Caco-2 (cell line): ENCODE results near the gene APOL3. TPM values are rescaled to one million over a fixed set of nuclear protein-coding genes. Genes with fewer than 3 reads are reported as not detected.
"Not testable (repeated sequence)": the region's sequence is repeated elsewhere in the genome, so short reads cannot be mapped to it uniquely, and the experiment has no call there.

Experiments used
- BruUV-seq: library from RNA; stranded (reverse); fragments of 400-500 nt; replicated peaks from 2 replicates; lab custom pipeline; 2021; lab: Mats Ljungman, UMichigan
- CTCF ChIA-PET: fragments of 300-600 bp; sonication (Branson Sonifier 250); formaldehyde crosslinking; loops from one replicate; lab custom pipeline; 2022; ENCODE audit warnings: antibody characterized with exemption; lab: Charles Lee
- POLR2A ChIA-PET: fragments of 300-600 bp; sonication (Branson Sonifier 250); formaldehyde crosslinking; loops from one replicate; lab custom pipeline; 2022; ENCODE audit warnings: antibody characterized with exemption; lab: Charles Lee
- DNase-seq, 2 experiments: peaks; one replicate each; pipeline versions ENCODE4 v3.0.0 to v3.0.0-alpha.2; 2020 to 2022
- H3K27me3 ChIP-seq: replicated peaks from 2 replicates; pipeline ENCODE4 v1.6.0; 2011; ENCODE audit warnings: low read length; ENCODE audit not compliant: control insufficient read depth, insufficient read depth
- H3K36me3 ChIP-seq: 2 replicates; pipeline ENCODE4 v1.5.1; 2011; ENCODE audit warnings: low read length; ENCODE audit not compliant: control insufficient read depth, insufficient read depth
- H3K4me1 ChIP-seq: fragments of 250-450 bp; sonication (Bioruptor Pico); 2 replicates; pipeline ENCODE4 v1.5.1; 2020; ENCODE audit warnings: mild to moderate bottlenecking
- H3K4me3 ChIP-seq: 2 replicates; pipeline ENCODE4 v1.5.1; 2011; ENCODE audit warnings: low read depth, mild to moderate bottlenecking, control low read depth, low read length
- H3K9me3 ChIP-seq: fragments of 250-450 bp; sonication (Bioruptor Pico); 2 replicates; pipeline ENCODE4 v1.5.1; 2020; ENCODE audit warnings: mild to moderate bottlenecking, moderate library complexity
- H3K27ac Mint-ChIP-seq: one replicate; pipeline ENCODE4 v1.8.0; 2022; ENCODE audit warnings: mixed read lengths; ENCODE audit not compliant: unreplicated experiment
- H3K27me3 Mint-ChIP-seq: one replicate; pipeline ENCODE4 v1.8.0; 2022; ENCODE audit warnings: mixed read lengths; ENCODE audit not compliant: insufficient read depth, unreplicated experiment
- H3K36me3 Mint-ChIP-seq: one replicate; pipeline ENCODE4 v1.8.0; 2022; ENCODE audit warnings: mild to moderate bottlenecking, mixed read lengths; ENCODE audit not compliant: insufficient read depth, unreplicated experiment
- H3K4me1 Mint-ChIP-seq: one replicate; pipeline ENCODE4 v1.8.0; 2022; ENCODE audit warnings: low read depth, mixed read lengths; ENCODE audit not compliant: unreplicated experiment
- H3K4me3 Mint-ChIP-seq: one replicate; pipeline ENCODE4 v1.8.0; 2022; ENCODE audit warnings: mild to moderate bottlenecking, moderate library complexity, mixed read lengths; ENCODE audit not compliant: unreplicated experiment
- H3K9me3 Mint-ChIP-seq: one replicate; pipeline ENCODE4 v1.8.0; 2022; ENCODE audit warnings: mixed read lengths; ENCODE audit not compliant: unreplicated experiment
- CTCF ChIP-seq, 2 experiments: fragments of 200-600 bp in 1 of 2; IDR thresholded peaks; 1 replicate in 1 of 2; 2 replicates in 1 of 2; pipeline versions ENCODE4 v1.5.1 to v1.8.0; 2011 to 2022; ENCODE audit warnings: antibody characterized with exemption in 1 of 2, control low read depth in 1 of 2, inconsistent platforms in 1 of 2, low read depth in 1 of 2, low read length in 1 of 2, mild to moderate bottlenecking in 1 of 2, moderate library complexity in 1 of 2; ENCODE audit not compliant: insufficient read depth in 1 of 2, severe bottlenecking in 1 of 2, unreplicated experiment in 1 of 2
- intact Hi-C: fragments of 100-400 bp; cut with micrococcal nuclease; formaldehyde crosslinking; loops from one replicate; pipeline ENCODE4 v1.10.0; 2022; ENCODE audit not compliant: unreplicated experiment
- total RNA-seq: library from RNA; stranded (reverse); gene quantifications from 2 replicates; pipeline ENCODE4 v1.2.3, GENCODE V29; 2022

APOL3 gene
- total RNA-seq, 1 experiment from 2014 or later: not detected

DNA sequence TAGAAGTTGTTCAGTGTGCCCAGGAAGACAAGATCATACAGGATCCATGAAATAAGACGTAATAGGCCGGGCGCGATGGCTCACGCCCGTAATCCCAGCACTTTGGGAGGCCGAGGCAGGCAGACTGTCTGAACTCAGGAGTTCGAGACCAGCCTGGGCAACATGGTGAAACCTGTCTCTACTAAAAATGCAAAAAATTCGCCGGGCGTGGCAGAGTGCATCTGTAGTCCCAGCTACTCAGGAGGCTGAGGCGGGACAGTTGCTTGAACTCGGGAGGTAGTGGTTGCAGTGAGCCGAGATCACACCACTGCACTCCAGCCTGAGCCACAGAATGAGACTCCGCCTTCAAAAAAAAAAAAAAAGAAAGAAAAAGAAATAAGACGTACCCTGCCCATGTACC is 56.7 kb downstream of the APOL3 start:
- no peaks in the 10 kb centered on the region for H3K4me1 Mint-ChIP-seq
- POLR2A ChIA-PET: no interaction called here

GRCh38 chr22:36102995-36103394 is 57.6 kb downstream of the APOL3 start:
- ChIA-PET POLR2A (no interaction called here), CTCF (no interaction called here)
- TF ChIP-seq CTCF (IDR thresholded peaks at IDR 0.05; ENCODE audit: insufficient read depth in 1 of 2, low read depth in 1 of 2, low read length in 1 of 2, severe bottlenecking in 1 of 2, unreplicated experiment in 1 of 2): no peak
- H3K36me3 Mint-ChIP-seq: no peaks in the 10 kb centered on the region
- no peak for DNase-seq
- H3K9me3 Mint-ChIP-seq: no peaks in the 10 kb centered on the region
- BruUV-seq: no TSS peak
- H3K27ac Mint-ChIP-seq: no peak overlapping the region
- intact Hi-C loops: no loop called here
- no peak overlapping the region for H3K4me3 ChIP-seq
- no peak overlapping the region for H3K4me3 Mint-ChIP-seq
- no peaks in the 10 kb centered on the region for H3K36me3 ChIP-seq
- no peaks in the 10 kb centered on the region for H3K4me1 ChIP-seq
- no peaks in the 10 kb centered on the region for H3K27me3 Mint-ChIP-seq
- H3K27me3 ChIP-seq: no peaks in the 10 kb centered on the region
- no peaks in the 10 kb centered on the region for H3K9me3 ChIP-seq
- H3K4me1 Mint-ChIP-seq: no peaks in the 10 kb centered on the region

More for the DNA sequence above, 56.7 kb downstream of the APOL3 start:
- no peak overlapping the region for H3K4me3 ChIP-seq
- BruUV-seq: no TSS peak
- Mint-ChIP-seq H3K9me3 (no peaks in the 10 kb centered on the region), H3K4me3 (no peak overlapping the region), H3K27me3 (no peaks in the 10 kb centered on the region), H3K27ac (no peak overlapping the region), H3K36me3 (no peaks in the 10 kb centered on the region)
- H3K27me3 ChIP-seq: no peaks in the 10 kb centered on the region
- CTCF ChIA-PET: no interaction called here
- no peak for DNase-seq
- no peaks in the 10 kb centered on the region for H3K36me3 ChIP-seq
- intact Hi-C loops: no loop called here
- no peaks in the 10 kb centered on the region for H3K4me1 ChIP-seq
- H3K9me3 ChIP-seq: no peaks in the 10 kb centered on the region
- no peak for TF ChIP-seq CTCF (IDR thresholded peaks at IDR 0.05; ENCODE audit: insufficient read depth in 1 of 2, low read depth in 1 of 2, low read length in 1 of 2, severe bottlenecking in 1 of 2, unreplicated experiment in 1 of 2)

DNA sequence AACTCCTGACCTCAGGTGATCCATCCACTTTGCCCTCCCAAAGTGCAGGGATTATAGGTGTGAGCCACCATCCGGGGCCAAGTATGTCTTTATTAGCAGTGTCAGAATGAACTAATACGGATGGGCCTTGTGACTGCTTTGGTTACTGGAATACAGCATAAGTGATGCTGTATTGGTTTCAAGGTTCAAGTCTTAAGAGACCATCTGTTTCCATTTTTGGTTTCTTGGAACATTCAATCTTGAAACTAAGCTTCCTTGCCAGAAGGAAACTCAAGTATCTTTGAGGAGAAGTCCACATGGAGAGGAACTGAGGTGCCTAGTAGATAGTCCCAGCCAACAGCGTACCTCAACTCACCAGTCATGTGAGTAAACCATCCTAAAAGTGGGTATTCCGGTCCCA is 58.8 kb downstream of the APOL3 start:
- H3K4me1 Mint-ChIP-seq: no peaks in the 10 kb centered on the region
- no peak overlapping the region for H3K4me3 Mint-ChIP-seq
- ChIA-PET POLR2A (no interaction called here), CTCF (no interaction called here)
- no peaks in the 10 kb centered on the region for H3K36me3 Mint-ChIP-seq
- no peaks in the 10 kb centered on the region for H3K4me1 ChIP-seq
- H3K36me3 ChIP-seq: no peaks in the 10 kb centered on the region
- intact Hi-C loops: no loop called here
- no peaks in the 10 kb centered on the region for H3K9me3 Mint-ChIP-seq
- BruUV-seq: no TSS peak
- no peaks in the 10 kb centered on the region for H3K27me3 ChIP-seq
- DNase-seq: no peak
- H3K27ac Mint-ChIP-seq: no peak overlapping the region
- H3K27me3 Mint-ChIP-seq: no peaks in the 10 kb centered on the region
- no peak for TF ChIP-seq CTCF (IDR thresholded peaks at IDR 0.05; ENCODE audit: insufficient read depth in 1 of 2, low read depth in 1 of 2, low read length in 1 of 2, severe bottlenecking in 1 of 2, unreplicated experiment in 1 of 2)
- no peaks in the 10 kb centered on the region for H3K9me3 ChIP-seq
- no peak overlapping the region for H3K4me3 ChIP-seq

DNA sequence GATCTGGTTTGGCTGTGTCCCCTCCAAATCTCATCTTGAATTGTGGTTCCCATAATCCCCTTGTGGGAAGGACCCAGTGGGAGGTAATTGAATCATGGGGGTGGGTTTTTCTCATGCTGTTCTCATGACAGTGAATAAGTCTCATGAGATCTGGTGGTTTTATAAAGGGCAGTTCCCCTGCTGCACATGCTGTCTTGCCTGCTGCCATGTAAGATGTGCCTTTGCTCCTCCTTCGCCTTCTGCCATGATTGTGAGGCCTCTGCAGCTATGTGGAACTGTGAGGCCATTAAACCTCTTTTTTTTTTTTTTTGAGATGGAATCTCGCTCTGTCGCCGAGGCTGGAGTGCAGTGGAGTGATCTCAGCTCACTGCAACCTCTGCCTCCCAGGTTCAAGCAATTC is 59.6 kb downstream of the APOL3 start:
- H3K4me1 Mint-ChIP-seq, H3K4me3 Mint-ChIP-seq, BruUV-seq, DNase-seq, H3K36me3 Mint-ChIP-seq, H3K36me3 ChIP-seq, H3K9me3 ChIP-seq, H3K27me3 ChIP-seq, intact Hi-C loops, H3K27ac Mint-ChIP-seq, H3K27me3 Mint-ChIP-seq, H3K4me1 ChIP-seq, H3K4me3 ChIP-seq, POLR2A ChIA-PET, H3K9me3 Mint-ChIP-seq: not testable (repeated sequence)
- CTCF ChIA-PET: interaction anchor here (0.6 kb wide), 1 partner anchor 16 kb away, joined by 3 read pairs; no protein-coding TSS in a partner anchor
